HEK293 (cell line): ENCODE data around the gene ALDH3A1.

ENCODE experiments used
- CTCF ChIA-PET: fragments of 350-600 bp; formaldehyde crosslinking; extraction: SDS; loops from one replicate; lab custom pipeline; 2021; ENCODE audit warnings: antibody characterized with exemption; lab: Yijun Ruan, JAX
- POLR2A ChIA-PET: fragments of 300-600 bp; formaldehyde crosslinking; extraction: SDS; loops from one replicate; lab custom pipeline; 2020; ENCODE audit warnings: antibody characterized with exemption, inconsistent platforms; lab: Yijun Ruan, JAX
- H3K27ac ChIP-seq: fragments of 200-500 bp; sonication (Bioruptor generic); 2 replicates; pipeline ENCODE4 v1.5.1; 2014; ENCODE audit warnings: low read depth, low read length, control low read depth, inconsistent platforms; ENCODE audit errors: extremely low read depth
- H3K36me3 ChIP-seq, 2 experiments: fragments of 200-500 bp in 1 of 2; sonication (Bioruptor generic) in 1 of 2; 1 replicate in 1 of 2; 2 replicates in 1 of 2; pipeline ENCODE4 v1.5.1; 2014 to 2017; ENCODE audit warnings: inconsistent platforms in 2 of 2, low read length in 2 of 2; ENCODE audit not compliant: control insufficient read depth in 2 of 2, insufficient read depth in 1 of 2
- H3K4me1 ChIP-seq: fragments of 200-500 bp; sonication (Bioruptor generic); 2 replicates; pipeline ENCODE4 v1.5.1; 2014; ENCODE audit warnings: mild to moderate bottlenecking, low read length, inconsistent platforms; ENCODE audit not compliant: control insufficient read depth, insufficient read depth
- H3K4me3 ChIP-seq: 2 replicates; pipeline ENCODE4 v1.5.1; 2011; ENCODE audit warnings: low read depth, mild to moderate bottlenecking, control low read depth, low read length, moderate library complexity
- H3K9me3 ChIP-seq: fragments of 200-500 bp; sonication (Bioruptor generic); 2 replicates; pipeline ENCODE4 v1.5.1; 2014; ENCODE audit warnings: low read depth, low read length, inconsistent platforms; ENCODE audit not compliant: control insufficient read depth, insufficient read depth
- FEZF1 ChIP-seq: fragments of 450-650 bp; formaldehyde crosslinking; IDR thresholded peaks from 2 replicates; pipeline ENCODE4 v1.5.1; 2016; ENCODE audit warnings: missing biosample characterization, missing genetic modification characterization
- HOXD13 ChIP-seq: sonication (generic); formaldehyde crosslinking; IDR thresholded peaks from 2 replicates; pipeline ENCODE4 v1.8.0; 2022; ENCODE audit warnings: missing genetic modification reagents, borderline replicate concordance
- SP2 ChIP-seq: fragments of 450-650 bp; formaldehyde crosslinking; IDR thresholded peaks from 2 replicates; pipeline ENCODE4 v1.5.1; 2016; ENCODE audit warnings: missing biosample characterization, missing genetic modification characterization
- ZIC2 ChIP-seq: fragments of 450-650 bp; formaldehyde crosslinking; IDR thresholded peaks from 2 replicates; pipeline ENCODE4 v1.5.1; 2016; ENCODE audit warnings: missing biosample characterization, missing genetic modification characterization
- ZNF114 ChIP-seq: fragments of 450-650 bp; formaldehyde crosslinking; IDR thresholded peaks from 2 replicates; pipeline ENCODE4 v1.5.0; 2017; ENCODE audit warnings: missing biosample characterization, missing genetic modification characterization
- ZNF146 ChIP-seq: fragments of 450-650 bp; formaldehyde crosslinking; IDR thresholded peaks from 2 replicates; pipeline ENCODE4 v1.5.1; 2016; ENCODE audit warnings: missing biosample characterization, missing genetic modification characterization
- ZNF302 ChIP-seq: fragments of 450-650 bp; formaldehyde crosslinking; IDR thresholded peaks from 2 replicates; pipeline ENCODE4 v1.5.1; 2016; ENCODE audit warnings: missing biosample characterization, missing genetic modification characterization, low read depth
- ZNF311 ChIP-seq: fragments of 450-650 bp; formaldehyde crosslinking; IDR thresholded peaks from 2 replicates; pipeline ENCODE4 v1.5.1; 2017; ENCODE audit warnings: missing biosample characterization, missing genetic modification characterization, borderline replicate concordance
- ZNF600 ChIP-seq: fragments of 450-650 bp; formaldehyde crosslinking; IDR thresholded peaks from 2 replicates; pipeline ENCODE4 v1.5.1; 2016; ENCODE audit warnings: missing biosample characterization, missing genetic modification characterization
- ZNF791 ChIP-seq: fragments of 450-650 bp; formaldehyde crosslinking; IDR thresholded peaks from 2 replicates; pipeline ENCODE4 v1.5.1; 2016; ENCODE audit warnings: missing biosample characterization, missing genetic modification characterization
- TF ChIP-seq, protein P1 (sequence below): fragments of 450-650 bp; formaldehyde crosslinking; IDR thresholded peaks from 2 replicates; pipeline ENCODE4 v1.5.1; 2016; ENCODE audit warnings: missing biosample characterization, missing genetic modification characterization
- TF ChIP-seq, protein P2 (sequence below): fragments of 450-650 bp; formaldehyde crosslinking; IDR thresholded peaks from 2 replicates; pipeline ENCODE4 v1.5.1; 2016; ENCODE audit warnings: missing biosample characterization, missing genetic modification characterization

Gene ALDH3A1

DNA sequence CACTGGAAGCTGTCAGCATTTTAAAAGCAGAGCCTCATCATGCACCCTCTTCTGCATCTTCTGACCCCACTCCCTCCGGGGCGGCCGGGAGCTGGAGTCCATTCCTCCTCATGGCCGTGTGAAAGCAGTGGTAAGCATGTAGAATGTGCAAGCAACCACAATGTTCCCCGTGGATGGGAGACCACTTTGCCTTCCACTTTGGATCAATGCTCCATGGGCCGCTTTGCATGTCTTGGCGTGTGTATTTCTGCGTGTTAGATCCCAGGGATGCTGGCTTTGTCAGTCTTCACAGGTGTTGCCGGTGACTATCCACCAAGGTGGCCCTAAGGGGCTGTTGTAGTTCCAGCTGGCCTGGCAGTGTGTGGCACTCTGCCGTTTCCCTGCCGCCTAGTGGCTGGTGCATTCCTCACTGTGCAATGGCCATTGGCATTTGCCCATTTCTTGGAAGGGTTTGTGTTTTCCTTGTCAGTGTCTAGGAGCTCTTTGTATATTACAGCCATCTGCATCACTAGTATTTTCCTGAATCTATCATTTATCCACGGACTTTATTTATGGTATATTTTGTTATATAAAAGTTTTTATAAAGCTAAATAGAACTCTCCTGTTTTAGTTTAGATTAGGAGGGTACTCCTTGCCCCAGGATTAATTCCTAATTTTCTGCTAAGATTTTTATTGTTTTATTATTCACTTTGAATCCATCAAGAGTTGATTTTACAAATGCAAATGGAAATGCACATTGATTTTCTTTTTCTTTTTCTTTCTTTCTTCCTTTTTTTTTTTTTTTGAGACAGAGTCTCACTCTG is 5.8 kb upstream of the ALDH3A1 start:
- CTCF ChIA-PET: interaction anchor here (0.6 to 4.4 kb wide), 13 partner anchors 9 to 391 kb away, joined by 3 to 33 read pairs (median 4); partner anchors contain the start of genes B9D1 and SLC47A1
- H3K4me1 ChIP-seq: no peaks in the 10 kb centered on the region
- no peaks in the 10 kb centered on the region for H3K9me3 ChIP-seq
- H3K4me3 ChIP-seq: no peak overlapping the region
- no peaks in the 10 kb centered on the region for H3K36me3 ChIP-seq
- no peak for TF ChIP-seq ZNF146
- TF ChIP-seq, protein P1, sequence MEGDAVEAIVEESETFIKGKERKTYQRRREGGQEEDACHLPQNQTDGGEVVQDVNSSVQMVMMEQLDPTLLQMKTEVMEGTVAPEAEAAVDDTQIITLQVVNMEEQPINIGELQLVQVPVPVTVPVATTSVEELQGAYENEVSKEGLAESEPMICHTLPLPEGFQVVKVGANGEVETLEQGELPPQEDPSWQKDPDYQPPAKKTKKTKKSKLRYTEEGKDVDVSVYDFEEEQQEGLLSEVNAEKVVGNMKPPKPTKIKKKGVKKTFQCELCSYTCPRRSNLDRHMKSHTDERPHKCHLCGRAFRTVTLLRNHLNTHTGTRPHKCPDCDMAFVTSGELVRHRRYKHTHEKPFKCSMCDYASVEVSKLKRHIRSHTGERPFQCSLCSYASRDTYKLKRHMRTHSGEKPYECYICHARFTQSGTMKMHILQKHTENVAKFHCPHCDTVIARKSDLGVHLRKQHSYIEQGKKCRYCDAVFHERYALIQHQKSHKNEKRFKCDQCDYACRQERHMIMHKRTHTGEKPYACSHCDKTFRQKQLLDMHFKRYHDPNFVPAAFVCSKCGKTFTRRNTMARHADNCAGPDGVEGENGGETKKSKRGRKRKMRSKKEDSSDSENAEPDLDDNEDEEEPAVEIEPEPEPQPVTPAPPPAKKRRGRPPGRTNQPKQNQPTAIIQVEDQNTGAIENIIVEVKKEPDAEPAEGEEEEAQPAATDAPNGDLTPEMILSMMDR (tag by site-specific recombination): peak; percentile 68
- 0 out of 2 replicates have a peak, but pooled peaks have one; percentile 25 for TF ChIP-seq FEZF1 (tag by site-specific recombination)
- POLR2A ChIA-PET: no interaction called here
- H3K27ac ChIP-seq: no peak overlapping the region

DNA sequence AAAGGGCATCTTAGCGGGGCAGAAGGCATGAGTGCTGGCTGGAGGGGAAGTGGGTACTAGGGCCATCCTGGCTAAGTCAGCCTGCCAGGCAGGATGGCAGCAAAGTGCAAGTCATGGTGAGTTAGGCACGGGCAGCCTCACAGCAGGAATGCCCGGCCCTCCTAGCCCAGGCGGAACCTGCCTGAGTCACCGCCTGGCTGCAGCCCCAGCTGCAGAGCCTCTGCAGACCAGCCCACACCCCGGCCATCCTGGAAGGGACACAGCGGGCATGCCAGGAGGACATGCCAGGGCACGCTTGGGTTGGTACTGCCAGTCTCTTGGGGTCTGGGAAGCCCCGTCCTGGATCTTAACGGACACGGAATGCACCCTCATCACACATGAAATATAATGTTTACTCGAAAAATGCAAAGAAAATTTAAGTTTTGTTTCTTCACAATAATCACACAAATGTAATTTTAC is 5.0 kb upstream of the ALDH3A1 start:
- TF ChIP-seq ZIC2 (tag by site-specific recombination) (peak; percentile 82), ZNF600 (tag by site-specific recombination) (0 out of 2 replicates have a peak, but pooled peaks have one; percentile 11), ZNF302 (tag by site-specific recombination) (no peak)
- Histone ChIP-seq H3K4me3 (no peak overlapping the region), H3K9me3 (no peaks in the 10 kb centered on the region), H3K36me3 (no peaks in the 10 kb centered on the region), H3K4me1 (no peaks in the 10 kb centered on the region), H3K27ac (no peak overlapping the region)
- CTCF ChIA-PET: interaction anchor here (0.6 to 4.4 kb wide), 6 partner anchors 8 to 237 kb away, joined by 3 to 33 read pairs (median 10); no protein-coding TSS in a partner anchor
- POLR2A ChIA-PET: no interaction called here

DNA sequence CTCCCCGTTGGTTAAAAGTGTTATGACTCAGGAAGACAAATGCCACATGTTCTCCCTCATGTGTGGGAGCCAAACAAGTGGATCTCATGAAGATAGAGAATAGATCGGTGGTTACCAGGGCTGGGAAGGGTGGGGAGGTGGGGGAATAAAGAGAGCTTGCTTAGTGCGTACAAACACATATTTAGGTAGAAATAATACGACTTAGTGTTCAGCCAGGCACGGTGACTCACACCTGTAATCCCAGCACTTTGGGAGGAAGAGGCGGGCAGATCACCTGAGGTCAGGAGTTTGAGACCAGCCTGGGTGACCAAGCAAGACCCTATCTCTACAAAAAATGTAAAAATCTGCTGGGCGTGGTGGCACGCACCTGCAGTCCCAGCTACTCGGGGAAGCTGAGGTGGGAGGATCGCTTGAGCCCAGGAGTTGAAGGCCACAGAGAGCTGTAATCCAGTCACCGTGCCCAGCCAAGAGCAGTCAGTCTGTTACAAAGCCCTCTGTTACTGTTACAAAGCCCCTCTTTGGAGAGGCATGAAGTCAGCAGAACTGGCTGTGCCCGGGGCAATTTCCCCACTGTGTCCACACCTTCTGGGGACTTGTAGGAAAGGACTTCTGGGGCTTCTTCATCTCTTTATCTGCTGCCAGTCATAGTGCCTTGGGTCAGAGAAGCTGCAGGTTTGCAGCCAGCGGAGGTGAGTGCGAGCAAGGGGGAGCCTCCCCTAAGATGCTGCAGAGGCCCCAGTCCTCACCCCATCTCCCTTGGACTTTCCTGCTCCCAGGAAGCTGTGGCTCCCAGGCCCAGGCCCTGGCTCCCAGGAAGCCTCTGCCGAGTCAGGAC is 4.3 kb upstream of the ALDH3A1 start:
- H3K9me3 ChIP-seq: no peaks in the 10 kb centered on the region
- no peak overlapping the region for H3K27ac ChIP-seq
- POLR2A ChIA-PET: interaction anchor here (0.6 kb wide), 1 partner anchor 15 kb away, joined by 3 read pairs; no protein-coding TSS in a partner anchor
- TF ChIP-seq HOXD13 (CRISPR knock-in tag) (no peak), ZNF302 (tag by site-specific recombination) (no peak), ZNF311 (no peak), SP2 (tag by site-specific recombination) (no peak), ZNF114 (tag by site-specific recombination) (no peak), ZNF791 (tag by site-specific recombination) (no peak)
- TF ChIP-seq, protein P2, sequence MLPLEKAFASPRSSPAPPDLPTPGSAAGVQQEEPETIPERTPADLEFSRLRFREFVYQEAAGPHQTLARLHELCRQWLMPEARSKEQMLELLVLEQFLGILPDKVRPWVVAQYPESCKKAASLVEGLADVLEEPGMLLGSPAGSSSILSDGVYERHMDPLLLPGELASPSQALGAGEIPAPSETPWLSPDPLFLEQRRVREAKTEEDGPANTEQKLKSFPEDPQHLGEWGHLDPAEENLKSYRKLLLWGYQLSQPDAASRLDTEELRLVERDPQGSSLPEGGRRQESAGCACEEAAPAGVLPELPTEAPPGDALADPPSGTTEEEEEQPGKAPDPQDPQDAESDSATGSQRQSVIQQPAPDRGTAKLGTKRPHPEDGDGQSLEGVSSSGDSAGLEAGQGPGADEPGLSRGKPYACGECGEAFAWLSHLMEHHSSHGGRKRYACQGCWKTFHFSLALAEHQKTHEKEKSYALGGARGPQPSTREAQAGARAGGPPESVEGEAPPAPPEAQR (tag by site-specific recombination): no peak
- CTCF ChIA-PET: interaction anchor here (0.6 to 4.4 kb wide), 6 partner anchors 7 to 24 kb away, joined by 3 to 33 read pairs (median 8); no protein-coding TSS in a partner anchor
- no peaks in the 10 kb centered on the region for H3K36me3 ChIP-seq
- H3K4me1 ChIP-seq: no peaks in the 10 kb centered on the region
- no peak overlapping the region for H3K4me3 ChIP-seq
